HEK293 (cell line): ENCODE measurements around the gene RPS6KA2.
"Not testable (repeated sequence)": the region's sequence is repeated elsewhere in the genome, so short reads cannot be mapped to it uniquely, and the experiment has no call there.

ENCODE experiments used
- CTCF ChIA-PET: fragments of 350-600 bp; formaldehyde crosslinking; extraction: SDS; loops from one replicate; lab custom pipeline; 2021; ENCODE audit warnings: antibody characterized with exemption; lab: Yijun Ruan, JAX
- POLR2A ChIA-PET: fragments of 300-600 bp; formaldehyde crosslinking; extraction: SDS; loops from one replicate; lab custom pipeline; 2020; ENCODE audit warnings: antibody characterized with exemption, inconsistent platforms; lab: Yijun Ruan, JAX
- H3K27ac ChIP-seq: fragments of 200-500 bp; sonication (Bioruptor generic); 2 replicates; pipeline ENCODE4 v1.5.1; 2014; ENCODE audit warnings: low read depth, low read length, control low read depth, inconsistent platforms; ENCODE audit errors: extremely low read depth
- H3K36me3 ChIP-seq, 2 experiments: fragments of 200-500 bp in 1 of 2; sonication (Bioruptor generic) in 1 of 2; 1 replicate in 1 of 2; 2 replicates in 1 of 2; pipeline ENCODE4 v1.5.1; 2014 to 2017; ENCODE audit warnings: inconsistent platforms in 2 of 2, low read length in 2 of 2; ENCODE audit not compliant: control insufficient read depth in 2 of 2, insufficient read depth in 1 of 2
- H3K4me1 ChIP-seq: fragments of 200-500 bp; sonication (Bioruptor generic); 2 replicates; pipeline ENCODE4 v1.5.1; 2014; ENCODE audit warnings: mild to moderate bottlenecking, low read length, inconsistent platforms; ENCODE audit not compliant: control insufficient read depth, insufficient read depth
- H3K4me3 ChIP-seq: 2 replicates; pipeline ENCODE4 v1.5.1; 2011; ENCODE audit warnings: low read depth, mild to moderate bottlenecking, control low read depth, low read length, moderate library complexity
- H3K9me3 ChIP-seq: fragments of 200-500 bp; sonication (Bioruptor generic); 2 replicates; pipeline ENCODE4 v1.5.1; 2014; ENCODE audit warnings: low read depth, low read length, inconsistent platforms; ENCODE audit not compliant: control insufficient read depth, insufficient read depth
- EGR2 ChIP-seq: fragments of 450-650 bp; formaldehyde crosslinking; IDR thresholded peaks from 2 replicates; pipeline ENCODE4 v1.5.1; 2016; ENCODE audit warnings: low read depth, missing biosample characterization, missing genetic modification characterization
- IKZF3 ChIP-seq: fragments of 450-650 bp; IDR thresholded peaks from 2 replicates; pipeline ENCODE4 v1.5.0; 2018; ENCODE audit warnings: missing biosample characterization, mild to moderate bottlenecking, missing genetic modification characterization, moderate library complexity
- SCRT1 ChIP-seq: fragments of 450-650 bp; formaldehyde crosslinking; IDR thresholded peaks from 2 replicates; pipeline ENCODE4 v1.5.1; 2016; ENCODE audit warnings: missing biosample characterization, missing genetic modification characterization, borderline replicate concordance
- SCRT2 ChIP-seq: fragments of 450-650 bp; formaldehyde crosslinking; IDR thresholded peaks from 2 replicates; pipeline ENCODE4 v1.5.1; 2016; ENCODE audit warnings: missing biosample characterization, missing genetic modification characterization
- SETDB1 ChIP-seq: IDR thresholded peaks from one replicate; pipeline ENCODE4 v1.6.1; 2017; ENCODE audit warnings: mild to moderate bottlenecking, low read length, moderate library complexity, mixed read lengths; ENCODE audit not compliant: insufficient read length
- YY2 ChIP-seq: fragments of 450-650 bp; formaldehyde crosslinking; IDR thresholded peaks from 2 replicates; pipeline ENCODE4 v1.5.1; 2016; ENCODE audit warnings: missing biosample characterization, missing genetic modification characterization
- ZBTB17 ChIP-seq: fragments of 450-650 bp; formaldehyde crosslinking; IDR thresholded peaks from 2 replicates; pipeline ENCODE4 v1.5.1; 2016; ENCODE audit warnings: missing biosample characterization, missing genetic modification characterization
- ZBTB20 ChIP-seq: fragments of 450-650 bp; formaldehyde crosslinking; IDR thresholded peaks from 2 replicates; pipeline ENCODE4 v1.5.1; 2016; ENCODE audit warnings: missing biosample characterization, missing genetic modification characterization
- ZFP41 ChIP-seq: fragments of 450-650 bp; formaldehyde crosslinking; IDR thresholded peaks from 2 replicates; pipeline ENCODE4 v1.5.1; 2016; ENCODE audit warnings: missing biosample characterization, missing genetic modification characterization, borderline replicate concordance
- ZFP69B ChIP-seq: fragments of 450-650 bp; formaldehyde crosslinking; IDR thresholded peaks from 2 replicates; pipeline ENCODE4 v1.5.1; 2016; ENCODE audit warnings: missing biosample characterization, missing genetic modification characterization
- ZNF132 ChIP-seq: fragments of 450-650 bp; formaldehyde crosslinking; IDR thresholded peaks from 2 replicates; pipeline ENCODE4 v1.5.1; 2017; ENCODE audit warnings: missing biosample characterization, missing genetic modification characterization, borderline replicate concordance
- ZNF239 ChIP-seq: fragments of 450-650 bp; formaldehyde crosslinking; IDR thresholded peaks from 2 replicates; pipeline ENCODE4 v1.5.1; 2016; ENCODE audit warnings: missing biosample characterization, missing genetic modification characterization
- ZNF302 ChIP-seq: fragments of 450-650 bp; formaldehyde crosslinking; IDR thresholded peaks from 2 replicates; pipeline ENCODE4 v1.5.1; 2016; ENCODE audit warnings: missing biosample characterization, missing genetic modification characterization, low read depth
- ZNF341 ChIP-seq: fragments of 450-650 bp; formaldehyde crosslinking; IDR thresholded peaks from 2 replicates; pipeline ENCODE4; 2016; ENCODE audit warnings: low read depth, missing biosample characterization, missing genetic modification characterization
- ZNF416 ChIP-seq: fragments of 450-650 bp; formaldehyde crosslinking; IDR thresholded peaks from 2 replicates; pipeline ENCODE4 v1.5.1; 2016; ENCODE audit warnings: missing biosample characterization, missing genetic modification characterization
- ZNF48 ChIP-seq: fragments of 450-650 bp; formaldehyde crosslinking; IDR thresholded peaks from 2 replicates; pipeline ENCODE4 v1.5.1; 2016; ENCODE audit warnings: missing biosample characterization, missing genetic modification characterization
- ZNF548 ChIP-seq: fragments of 450-650 bp; formaldehyde crosslinking; IDR thresholded peaks from 2 replicates; pipeline ENCODE4 v1.5.1; 2016; ENCODE audit warnings: missing biosample characterization, missing genetic modification characterization
- ZNF549 ChIP-seq: fragments of 450-650 bp; IDR thresholded peaks from 2 replicates; pipeline ENCODE4 v1.5.1; 2018; ENCODE audit warnings: missing biosample characterization, missing genetic modification characterization, mild to moderate bottlenecking, inconsistent platforms, moderate library complexity
- ZNF623 ChIP-seq: fragments of 450-650 bp; formaldehyde crosslinking; IDR thresholded peaks from 2 replicates; pipeline ENCODE4 v1.5.1; 2016; ENCODE audit warnings: missing biosample characterization, missing genetic modification characterization
- ZNF624 ChIP-seq: fragments of 450-650 bp; formaldehyde crosslinking; IDR thresholded peaks from 2 replicates; pipeline ENCODE4 v1.5.1; 2017; ENCODE audit warnings: missing biosample characterization, missing genetic modification characterization
- TF ChIP-seq, protein P1 (sequence below): fragments of 450-650 bp; formaldehyde crosslinking; IDR thresholded peaks from 2 replicates; pipeline ENCODE4 v1.5.1; 2016; ENCODE audit warnings: missing biosample characterization, missing genetic modification characterization
- TF ChIP-seq, protein P2 (sequence below): fragments of 450-650 bp; formaldehyde crosslinking; IDR thresholded peaks from 2 replicates; pipeline ENCODE4 v1.5.1; 2016; ENCODE audit warnings: missing biosample characterization, missing genetic modification characterization

The RPS6KA2 gene

DNA sequence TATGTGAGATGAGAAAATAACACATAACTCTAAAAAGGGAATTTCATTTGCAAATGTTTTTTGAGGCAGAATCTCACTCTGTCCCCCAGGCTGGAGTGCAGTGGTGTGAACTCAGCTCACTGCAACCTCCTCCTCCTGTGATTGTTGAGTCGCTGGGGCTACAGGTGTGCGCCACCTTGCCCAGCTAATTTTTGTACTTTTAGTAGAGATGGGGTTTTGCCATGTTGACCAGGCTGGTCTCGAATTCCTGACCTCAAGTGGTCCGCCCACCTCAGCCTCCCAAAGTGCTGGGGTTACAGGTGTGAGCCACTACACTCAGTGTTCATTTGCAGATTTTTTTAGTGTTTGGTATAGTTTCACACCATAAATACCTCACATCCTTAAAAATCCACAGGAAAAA, 7.5 kb upstream of the RPS6KA2 start:
- H3K4me1 ChIP-seq, CTCF ChIA-PET, H3K27ac ChIP-seq, POLR2A ChIA-PET, H3K36me3 ChIP-seq, H3K4me3 ChIP-seq, H3K9me3 ChIP-seq: not testable (repeated sequence)
- TF ChIP-seq SCRT1 (tag by site-specific recombination): peak; percentile 49; the same call in 1 of the 2 replicates
- peak; percentile 58 for TF ChIP-seq SCRT2 (tag by site-specific recombination)

DNA sequence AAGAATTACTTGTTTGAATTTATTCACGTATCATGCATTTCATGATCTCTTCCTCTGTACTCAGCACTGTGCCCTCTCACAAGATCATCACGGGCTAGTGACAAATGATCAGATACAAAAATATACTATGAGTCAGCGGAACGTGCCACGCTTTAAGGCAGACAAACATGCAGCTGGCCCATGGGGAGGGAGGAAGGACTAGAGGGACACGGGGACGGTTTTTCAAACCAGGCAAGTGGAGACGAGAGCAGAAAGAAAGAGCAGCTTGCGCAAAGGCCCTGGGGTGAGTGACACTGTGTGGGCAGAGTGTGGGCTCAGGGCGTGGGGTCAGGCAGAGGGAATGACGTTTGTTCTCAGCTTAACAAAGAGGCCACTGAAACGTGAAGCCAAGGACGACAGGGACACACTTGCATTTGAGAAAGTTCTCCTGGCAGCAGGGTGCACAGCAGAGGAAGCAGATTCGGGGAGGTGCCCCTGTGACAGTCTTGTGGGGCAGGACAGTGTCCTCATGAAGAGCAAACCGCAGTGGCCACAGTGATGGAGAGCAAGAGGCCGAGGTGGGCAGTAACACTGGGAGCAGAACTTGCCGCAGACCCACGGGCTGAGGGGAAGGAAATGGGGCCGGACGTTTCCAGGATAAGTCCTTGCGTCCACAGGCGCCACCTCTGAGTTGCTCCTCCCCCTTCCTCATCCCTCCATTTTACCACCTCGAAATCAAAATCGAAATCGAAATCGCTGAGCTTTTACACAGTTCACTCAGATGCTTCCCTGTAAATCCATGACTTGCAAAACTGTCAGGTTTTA, 6.9 kb upstream of the RPS6KA2 start:
- H3K9me3 ChIP-seq: no peaks in the 10 kb centered on the region
- no peaks in the 10 kb centered on the region for H3K4me1 ChIP-seq
- no peak overlapping the region for H3K27ac ChIP-seq
- POLR2A ChIA-PET: no interaction called here
- no peaks in the 10 kb centered on the region for H3K36me3 ChIP-seq
- no peak overlapping the region for H3K4me3 ChIP-seq
- CTCF ChIA-PET: interaction anchor here (0.6 kb wide), 1 partner anchor 320 kb away, joined by 3 read pairs; no protein-coding TSS in a partner anchor
- TF ChIP-seq ZNF549: no peak
- TF ChIP-seq ZNF341 (tag by site-specific recombination): no peak
- peak; percentile 87 for TF ChIP-seq ZNF623 (tag by site-specific recombination)
- TF ChIP-seq ZNF548 (tag by site-specific recombination): no peak
- TF ChIP-seq ZFP41: no peak
- TF ChIP-seq, protein P1, sequence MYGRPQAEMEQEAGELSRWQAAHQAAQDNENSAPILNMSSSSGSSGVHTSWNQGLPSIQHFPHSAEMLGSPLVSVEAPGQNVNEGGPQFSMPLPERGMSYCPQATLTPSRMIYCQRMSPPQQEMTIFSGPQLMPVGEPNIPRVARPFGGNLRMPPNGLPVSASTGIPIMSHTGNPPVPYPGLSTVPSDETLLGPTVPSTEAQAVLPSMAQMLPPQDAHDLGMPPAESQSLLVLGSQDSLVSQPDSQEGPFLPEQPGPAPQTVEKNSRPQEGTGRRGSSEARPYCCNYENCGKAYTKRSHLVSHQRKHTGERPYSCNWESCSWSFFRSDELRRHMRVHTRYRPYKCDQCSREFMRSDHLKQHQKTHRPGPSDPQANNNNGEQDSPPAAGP (tag by site-specific recombination): no peak
- TF ChIP-seq SETDB1: peak; percentile 84
- 0 out of 2 replicates have a peak, but pooled peaks have one; percentile 16 for TF ChIP-seq ZBTB17 (tag by site-specific recombination)
- TF ChIP-seq, protein P2, sequence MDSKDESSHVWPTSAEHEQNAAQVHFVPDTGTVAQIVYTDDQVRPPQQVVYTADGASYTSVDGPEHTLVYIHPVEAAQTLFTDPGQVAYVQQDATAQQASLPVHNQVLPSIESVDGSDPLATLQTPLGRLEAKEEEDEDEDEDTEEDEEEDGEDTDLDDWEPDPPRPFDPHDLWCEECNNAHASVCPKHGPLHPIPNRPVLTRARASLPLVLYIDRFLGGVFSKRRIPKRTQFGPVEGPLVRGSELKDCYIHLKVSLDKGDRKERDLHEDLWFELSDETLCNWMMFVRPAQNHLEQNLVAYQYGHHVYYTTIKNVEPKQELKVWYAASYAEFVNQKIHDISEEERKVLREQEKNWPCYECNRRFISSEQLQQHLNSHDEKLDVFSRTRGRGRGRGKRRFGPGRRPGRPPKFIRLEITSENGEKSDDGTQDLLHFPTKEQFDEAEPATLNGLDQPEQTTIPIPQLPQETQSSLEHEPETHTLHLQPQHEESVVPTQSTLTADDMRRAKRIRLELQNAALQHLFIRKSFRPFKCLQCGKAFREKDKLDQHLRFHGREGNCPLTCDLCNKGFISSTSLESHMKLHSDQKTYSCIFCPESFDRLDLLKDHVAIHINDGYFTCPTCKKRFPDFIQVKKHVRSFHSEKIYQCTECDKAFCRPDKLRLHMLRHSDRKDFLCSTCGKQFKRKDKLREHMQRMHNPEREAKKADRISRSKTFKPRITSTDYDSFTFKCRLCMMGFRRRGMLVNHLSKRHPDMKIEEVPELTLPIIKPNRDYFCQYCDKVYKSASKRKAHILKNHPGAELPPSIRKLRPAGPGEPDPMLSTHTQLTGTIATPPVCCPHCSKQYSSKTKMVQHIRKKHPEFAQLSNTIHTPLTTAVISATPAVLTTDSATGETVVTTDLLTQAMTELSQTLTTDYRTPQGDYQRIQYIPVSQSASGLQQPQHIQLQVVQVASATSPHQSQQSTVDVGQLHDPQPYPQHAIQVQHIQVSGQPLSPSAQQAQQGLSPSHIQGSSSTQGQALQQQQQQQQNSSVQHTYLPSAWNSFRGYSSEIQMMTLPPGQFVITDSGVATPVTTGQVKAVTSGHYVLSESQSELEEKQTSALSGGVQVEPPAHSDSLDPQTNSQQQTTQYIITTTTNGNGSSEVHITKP: 0 out of 2 replicates have a peak, but pooled peaks have one; percentile 12
- TF ChIP-seq EGR2 (tag by site-specific recombination): peak; percentile 45
- TF ChIP-seq YY2 (tag by site-specific recombination): no peak
- TF ChIP-seq ZBTB20 (tag by site-specific recombination): no peak

- H3K4me1 ChIP-seq: peaks cover 2% of the 10 kb centered on the region; the same call in 1 of the 2 replicates
- no peak overlapping the region for H3K4me3 ChIP-seq
- ChIA-PET POLR2A (no interaction called here), CTCF (interaction anchor here (0.6 kb wide), 1 partner anchor 44 kb away, joined by 3 read pairs; no protein-coding TSS in a partner anchor)
- no peak overlapping the region for H3K27ac ChIP-seq
- H3K36me3 ChIP-seq: no peaks in the 10 kb centered on the region
- no peaks in the 10 kb centered on the region for H3K9me3 ChIP-seq
- no peak for TF ChIP-seq IKZF3 (tag by site-specific recombination)
- no peak for TF ChIP-seq ZNF239 (tag by site-specific recombination)
- no peak for TF ChIP-seq YY2 (tag by site-specific recombination)
- TF ChIP-seq ZFP69B (tag by site-specific recombination): no peak
- TF ChIP-seq ZNF624 (tag by site-specific recombination): no peak
- TF ChIP-seq ZNF416: no peak
- no peak for TF ChIP-seq ZNF132 (tag by site-specific recombination)
- TF ChIP-seq ZNF302 (tag by site-specific recombination): no peak
- TF ChIP-seq ZNF48: no peak
Observed at GRCh38 chr6:166632731-166633130, 5.7 kb upstream of the RPS6KA2 start.
